NCI-H187 treated with DMSO at 0.1 percent for 48 hours (cell line): ENCODE results near the gene KIAA1671.

Experiments used
- DNase-seq: peaks from one replicate; lab custom pipeline; 2025; lab: John Stamatoyannopoulos, UW

The KIAA1671 gene

DNA sequence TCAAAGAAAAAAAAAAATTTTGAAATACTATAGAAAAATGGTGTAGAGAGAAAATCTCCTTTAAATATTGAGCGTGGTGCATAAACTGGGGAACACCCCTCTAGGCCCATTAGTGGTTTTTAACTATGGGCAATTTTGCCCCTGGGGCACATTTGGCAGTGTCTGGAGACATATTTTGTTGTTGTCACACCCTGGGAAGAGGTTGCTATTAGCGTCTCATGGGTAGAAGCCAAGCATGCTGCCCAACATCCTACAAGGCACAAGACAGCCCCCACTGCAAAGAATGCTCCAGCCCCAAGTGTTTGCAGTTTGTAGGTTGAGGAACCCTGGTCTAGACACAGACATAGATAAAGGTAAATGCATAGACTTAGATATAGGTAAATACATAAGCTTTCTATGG lies 92.6 kb downstream of the KIAA1671 start:
- no peak for DNase-seq

DNA sequence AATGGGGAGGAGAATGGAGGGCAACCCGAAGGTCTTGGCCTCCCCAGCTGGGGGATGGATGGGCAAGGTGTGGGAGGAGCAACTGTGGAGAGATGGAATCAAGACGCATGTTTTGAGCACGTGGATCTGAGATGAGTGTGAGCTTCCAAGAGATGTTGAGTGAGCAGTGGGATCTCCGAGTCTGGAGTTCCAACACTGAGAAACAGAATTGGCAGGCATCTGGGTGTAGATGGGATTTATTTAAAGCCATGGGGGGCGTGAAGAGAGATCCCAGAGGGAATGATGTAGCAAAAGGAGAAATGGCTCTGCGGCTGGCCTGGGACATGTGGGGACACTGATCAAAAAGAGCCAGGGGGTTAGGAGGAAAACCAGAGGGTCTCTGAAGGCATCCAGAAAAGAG lies 95.6 kb downstream of the KIAA1671 start:
- DNase-seq: no peak

DNA sequence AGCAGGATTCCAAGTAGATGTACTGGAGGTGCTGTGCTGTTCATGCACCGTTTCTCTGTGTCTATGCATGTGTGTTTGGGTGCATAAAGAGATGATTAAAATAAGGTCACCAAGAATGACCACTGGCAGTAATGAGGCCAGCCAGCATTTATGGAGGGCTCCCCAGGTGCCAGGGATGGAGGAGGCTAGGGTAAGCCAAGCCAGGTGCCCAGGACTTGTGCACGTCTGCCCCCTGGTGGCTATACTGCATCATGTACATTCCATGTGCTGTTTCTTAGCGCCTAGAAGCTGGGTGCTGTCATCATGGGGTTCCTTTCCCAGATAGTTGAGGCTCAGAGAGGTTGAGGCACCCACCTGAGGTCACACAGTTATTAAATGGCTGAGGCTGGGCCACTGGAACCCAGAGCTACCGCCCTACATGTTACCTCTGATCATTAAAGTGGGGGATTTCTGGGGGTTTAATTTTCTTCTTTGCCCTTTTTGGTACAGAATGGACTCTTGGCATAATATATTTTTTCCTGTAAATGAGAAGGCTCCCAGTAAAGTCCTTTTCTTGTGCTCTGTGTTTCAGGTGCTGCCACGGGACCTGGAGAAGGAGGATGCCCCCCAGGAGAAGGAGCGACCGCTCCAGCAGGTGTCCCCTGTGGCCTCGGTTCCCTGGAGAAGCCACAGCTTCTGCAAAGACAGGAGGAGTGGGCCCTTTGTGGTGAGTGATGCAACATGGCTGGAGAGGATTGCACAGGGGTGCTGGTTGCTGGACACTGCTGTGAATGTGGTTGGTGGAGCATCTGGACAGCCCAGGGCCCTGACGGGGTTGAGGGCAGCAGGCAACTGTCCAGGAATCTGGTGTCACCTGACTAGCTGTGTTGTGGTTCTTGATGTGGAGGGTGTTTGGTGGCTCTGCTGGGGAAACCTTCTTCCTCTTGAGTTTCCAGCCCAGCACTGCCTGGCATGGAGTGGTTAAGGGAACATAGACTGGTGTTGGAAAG lies 96.4 kb downstream of the KIAA1671 start:
- DNase-seq: no peak

DNA sequence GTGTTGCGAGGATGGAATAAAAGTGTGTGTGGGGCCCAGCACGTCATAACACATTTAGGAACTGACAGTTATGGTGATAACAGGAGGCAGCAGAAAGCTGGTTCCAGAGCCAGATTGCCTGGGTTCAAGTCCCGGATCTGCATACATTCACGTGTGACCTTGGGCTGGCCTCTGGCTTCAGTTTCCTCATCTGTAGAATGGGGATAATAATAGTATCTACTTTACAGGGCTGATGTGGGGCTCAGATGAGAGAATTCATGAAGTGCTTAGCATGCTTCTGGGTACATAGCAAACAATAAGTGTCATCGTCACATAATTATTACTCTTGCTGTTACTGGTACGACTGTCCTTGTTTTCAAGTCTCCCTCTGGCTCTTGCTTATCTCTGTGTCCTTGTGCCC lies 97.3 kb downstream of the KIAA1671 start:
- DNase-seq: no peak

DNA sequence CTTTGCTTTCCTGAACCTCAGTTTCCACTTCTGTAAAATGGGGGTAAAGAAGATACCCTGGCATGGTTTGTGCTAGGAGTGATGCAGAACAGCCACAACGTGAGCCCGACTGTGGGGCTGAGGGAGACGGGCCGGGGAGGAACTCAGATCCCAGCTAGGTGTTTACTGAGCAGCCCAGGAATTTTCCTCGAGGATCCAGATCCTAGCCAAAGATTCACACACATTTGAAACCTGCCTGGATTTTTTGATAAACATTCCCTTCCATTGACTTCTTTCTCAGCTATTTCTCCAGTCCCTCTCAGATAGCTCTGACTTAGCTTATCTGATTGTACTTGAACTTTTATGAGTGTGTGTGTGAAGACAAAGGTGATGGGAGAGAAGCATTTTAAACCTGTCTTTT lies 98.0 kb downstream of the KIAA1671 start:
- DNase-seq: no peak

DNA sequence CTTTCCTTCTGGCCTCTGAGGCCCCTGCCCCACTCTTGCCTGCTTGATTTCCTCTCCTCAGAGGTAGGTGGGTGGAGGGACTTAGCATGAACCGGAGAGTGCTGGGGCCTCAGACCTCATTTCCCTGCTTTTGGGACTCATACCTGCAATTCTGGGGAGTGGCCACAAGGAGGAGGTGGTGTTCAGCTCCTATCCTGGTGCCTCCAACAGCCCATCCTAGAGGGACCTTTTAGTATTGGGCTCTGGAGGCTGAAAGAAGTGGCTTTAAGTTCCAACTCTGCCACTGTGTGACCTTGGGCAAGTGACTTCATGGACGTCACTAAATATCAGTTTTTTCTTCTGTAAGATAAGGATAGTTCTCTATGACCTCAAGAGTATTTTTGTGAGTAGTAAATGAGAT lies 98.6 kb downstream of the KIAA1671 start:
- DNase-seq: no peak

DNA sequence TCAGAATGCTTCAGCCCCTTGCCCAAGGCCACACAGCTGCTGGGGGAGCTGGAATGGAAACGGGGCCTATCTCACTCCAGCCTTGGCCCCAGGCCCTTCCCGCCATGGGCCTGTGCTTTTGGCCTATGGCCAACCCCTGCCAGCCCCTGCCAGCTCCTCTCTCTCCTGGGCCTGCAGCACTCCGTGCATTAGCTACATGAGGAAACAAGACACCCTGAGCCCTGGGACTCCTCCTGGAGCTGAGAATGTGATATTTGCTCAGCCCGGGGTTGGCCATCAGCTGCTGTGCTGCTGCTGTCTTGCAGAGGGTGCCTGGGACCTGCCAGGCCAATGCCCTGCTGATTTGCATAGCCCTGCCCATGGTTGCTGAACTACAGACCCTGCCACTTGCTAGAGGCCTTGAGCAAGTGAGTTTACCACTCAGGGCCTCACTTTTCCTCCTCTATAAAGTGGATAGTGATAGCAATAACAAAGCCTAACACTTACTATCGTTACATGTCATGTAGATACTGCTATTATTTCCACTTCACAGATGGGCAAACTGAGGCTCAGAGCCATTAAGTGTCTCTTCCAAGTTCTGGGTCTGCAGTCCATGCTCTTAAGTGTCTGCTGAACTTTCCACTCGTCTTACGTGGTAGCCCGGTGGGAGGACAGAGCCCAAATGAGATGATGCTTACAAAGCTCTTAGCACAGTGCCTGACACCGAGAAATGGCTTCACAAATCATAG lies 99.6 kb downstream of the KIAA1671 start:
- DNase-seq: no peak

DNA sequence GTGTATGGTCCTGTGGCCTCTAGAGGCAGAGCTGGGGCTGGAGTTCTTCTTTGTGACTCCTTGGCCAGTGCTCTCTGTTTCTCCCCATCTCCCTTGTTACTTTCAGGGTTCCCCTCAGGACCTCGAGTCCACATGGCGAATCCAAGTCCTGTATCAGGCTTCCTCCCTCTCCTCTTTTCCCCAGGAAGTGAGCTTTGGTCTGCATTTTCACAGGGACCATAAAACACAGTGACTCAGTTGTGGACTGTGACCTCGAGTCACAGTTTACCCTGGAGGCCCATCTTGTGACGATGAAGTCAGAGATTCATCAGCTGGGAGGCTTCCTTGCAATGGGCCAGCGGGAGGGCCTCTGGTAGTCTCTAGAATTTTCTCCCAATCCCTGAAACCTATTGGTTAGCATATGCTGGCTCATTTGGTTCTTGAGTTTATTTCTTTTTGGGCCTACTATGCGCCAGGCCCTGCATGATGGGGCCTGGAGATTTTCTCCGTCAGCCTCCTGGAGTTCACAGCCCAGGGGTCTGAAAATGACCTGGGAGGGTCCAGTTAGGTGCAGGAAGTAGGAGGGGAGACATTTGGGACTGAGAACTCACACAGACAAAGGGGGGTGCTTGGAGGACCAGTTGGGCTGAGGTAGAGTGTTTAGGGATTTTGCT lies 100.8 kb downstream of the KIAA1671 start:
- no peak for DNase-seq

DNA sequence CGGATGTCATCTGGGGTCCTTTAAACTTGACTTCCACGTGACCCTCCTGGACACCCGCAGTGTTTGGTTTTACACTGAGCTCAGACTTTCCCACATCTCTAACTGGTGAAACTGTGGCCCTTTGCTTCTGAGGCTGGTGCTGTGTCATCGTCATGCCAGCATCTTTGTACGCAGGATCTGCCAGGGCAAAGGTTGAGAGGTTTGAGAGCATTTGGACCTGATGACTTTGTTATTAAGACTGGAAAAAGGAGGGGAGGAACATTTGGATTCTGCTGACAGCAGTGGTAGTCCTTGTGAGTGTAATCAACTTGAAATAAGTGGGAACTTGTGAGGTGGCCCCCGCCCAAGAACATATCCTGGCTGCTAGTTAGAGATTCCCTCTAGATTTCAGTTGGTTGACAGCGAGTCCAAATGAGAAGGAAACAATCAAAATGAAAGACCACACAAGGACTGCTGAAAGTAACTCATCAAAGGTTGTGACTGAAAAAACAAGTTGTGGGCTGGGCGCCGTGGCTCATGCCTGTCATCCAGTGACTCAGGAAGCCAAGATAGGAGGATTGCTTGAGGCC lies 102.5 kb downstream of the KIAA1671 start:
- DNase-seq: no peak

DNA sequence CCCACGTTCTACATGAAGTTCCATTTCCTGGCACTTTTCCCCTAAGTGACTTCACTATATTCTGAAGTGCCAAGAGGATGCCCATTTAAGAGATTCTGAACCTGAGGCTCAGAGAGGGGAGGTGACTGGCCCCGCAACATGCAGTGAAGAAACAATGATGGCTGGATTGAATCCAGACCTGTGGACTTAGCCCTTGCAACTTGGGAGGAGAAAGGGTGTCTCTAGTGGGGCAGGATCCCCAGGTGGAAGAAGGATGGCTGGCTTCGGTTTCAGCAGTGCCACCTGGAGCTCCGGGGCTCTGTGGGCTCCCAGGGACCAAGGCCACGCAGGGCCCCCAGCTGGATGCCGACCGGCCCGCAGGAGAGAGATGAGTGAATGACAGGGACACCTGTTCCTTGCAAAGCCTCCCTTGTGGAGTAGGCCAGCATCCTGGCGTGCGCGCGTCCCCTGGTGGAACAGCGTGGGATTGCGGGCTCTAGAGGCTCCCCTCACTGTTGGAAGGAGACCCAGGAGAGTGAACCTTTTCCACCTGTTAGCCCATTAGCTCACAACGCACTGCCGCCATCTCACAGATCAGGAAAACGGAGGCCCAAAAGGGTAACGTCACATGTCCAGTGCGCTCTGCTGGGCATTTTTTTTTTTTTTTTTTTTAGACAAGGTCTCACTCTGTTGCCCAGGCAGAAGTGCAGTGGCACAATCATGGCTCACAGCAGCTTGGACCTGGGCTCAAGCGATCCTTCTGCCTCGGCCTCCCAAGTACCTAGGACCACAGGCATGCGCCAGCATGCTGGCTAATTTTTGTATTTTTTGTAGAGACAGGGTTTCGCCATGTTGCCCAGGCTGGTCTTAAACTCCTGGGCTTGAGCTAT lies 104.7 kb downstream of the KIAA1671 start:
- no peak for DNase-seq

DNA sequence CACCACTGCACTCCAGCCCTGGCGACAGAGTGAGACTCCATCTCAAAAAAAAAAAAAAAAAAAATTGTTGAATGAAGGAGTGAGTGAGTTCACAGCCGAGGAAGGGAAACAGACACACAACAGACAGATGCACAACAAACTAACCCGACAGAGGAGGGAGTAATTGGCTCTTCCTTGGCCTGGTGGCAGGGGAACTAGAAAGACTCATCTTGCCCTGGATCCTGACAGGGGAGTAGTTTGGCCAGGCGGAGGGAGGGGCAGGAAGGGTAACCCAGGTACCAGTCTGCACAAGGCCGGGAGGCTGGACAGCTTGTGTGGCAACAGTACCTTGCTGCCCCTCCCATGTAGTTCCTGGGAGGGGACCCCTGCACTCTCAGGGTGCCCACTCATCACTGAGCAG lies 106.9 kb downstream of the KIAA1671 start:
- DNase-seq: no peak

DNA sequence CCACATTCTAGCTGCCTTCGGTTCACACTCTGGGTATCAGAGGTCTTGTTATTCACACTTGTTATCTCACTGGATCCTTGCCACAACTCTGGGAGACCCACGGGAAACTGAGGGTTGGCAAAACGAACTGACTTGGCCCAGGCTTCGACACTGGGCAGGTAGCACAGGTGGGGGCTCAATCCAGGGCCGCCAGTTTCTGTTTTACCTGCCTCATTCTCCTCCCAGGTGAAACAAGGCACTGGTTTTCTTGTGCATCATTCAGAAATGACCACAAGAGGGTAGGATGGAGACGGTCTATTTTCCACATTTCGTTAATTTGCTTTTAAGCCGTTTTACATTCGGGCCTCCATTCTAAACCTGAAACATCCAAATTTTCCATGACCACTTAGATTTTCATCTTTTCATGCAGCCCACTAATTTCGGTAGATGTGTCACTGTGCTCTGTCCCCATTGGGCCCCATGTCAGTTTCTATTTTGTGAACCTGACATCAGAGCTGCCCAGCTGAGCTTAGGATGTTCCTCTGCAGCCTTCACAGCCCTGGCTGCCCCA lies 108.1 kb downstream of the KIAA1671 start:
- no peak for DNase-seq

DNA sequence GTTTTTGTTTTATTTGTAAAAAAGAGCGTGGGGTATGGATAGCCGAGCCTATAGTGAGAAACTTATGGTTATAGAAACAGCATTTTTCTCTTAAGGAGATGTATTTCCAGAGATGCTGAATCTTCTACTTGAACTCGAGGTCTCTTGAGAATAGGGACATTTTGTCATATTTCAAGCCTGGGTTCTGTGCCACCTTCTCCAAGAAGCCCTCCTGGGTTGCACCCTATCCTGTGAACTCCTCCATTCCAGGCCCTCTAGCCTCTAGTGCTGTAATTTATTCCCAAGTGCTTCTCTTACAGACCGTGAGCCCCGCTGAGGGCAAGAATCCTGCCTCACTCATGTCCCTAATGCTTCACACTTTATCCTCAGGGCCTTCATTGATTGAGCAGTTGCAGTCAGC lies 108.6 kb downstream of the KIAA1671 start:
- DNase-seq: no peak

DNA sequence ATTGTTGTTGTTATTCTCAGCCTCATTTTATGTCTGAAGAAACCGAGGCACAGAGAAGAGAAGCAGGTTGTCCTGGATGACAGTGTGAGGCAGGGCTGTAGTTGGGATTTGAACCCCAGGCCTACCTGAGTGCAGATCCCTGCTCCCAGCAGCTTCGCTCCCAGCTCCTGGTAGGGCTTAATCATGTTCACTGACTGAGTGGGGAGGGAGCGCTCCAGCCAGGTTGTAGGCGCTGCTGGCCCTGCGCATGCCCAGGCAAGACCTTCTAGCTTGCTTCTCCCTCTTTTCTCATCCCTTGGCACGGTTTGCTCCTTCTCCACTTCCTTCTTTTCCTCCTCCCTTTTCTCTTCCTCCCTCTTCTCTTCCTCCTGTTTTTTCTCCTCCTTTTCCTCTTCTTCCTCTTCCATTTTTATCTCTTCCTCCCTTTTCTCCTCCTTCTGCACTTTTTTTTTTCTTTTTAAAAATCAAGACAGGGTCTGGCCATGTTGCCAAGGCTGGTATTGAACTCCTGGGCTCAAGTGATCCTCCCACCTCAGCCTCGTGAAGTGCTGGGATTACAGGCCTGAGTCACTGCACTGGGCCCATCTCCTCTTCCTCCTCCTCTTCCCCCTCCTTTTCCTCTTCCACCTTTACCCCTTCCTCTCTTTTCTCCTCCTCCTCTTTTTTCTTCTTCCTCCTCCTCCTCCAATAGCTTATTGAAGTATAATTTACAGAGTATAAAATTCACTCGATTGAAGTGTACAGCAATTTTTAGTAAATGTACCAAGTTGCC lies 109.3 kb downstream of the KIAA1671 start:
- DNase-seq: no peak

DNA sequence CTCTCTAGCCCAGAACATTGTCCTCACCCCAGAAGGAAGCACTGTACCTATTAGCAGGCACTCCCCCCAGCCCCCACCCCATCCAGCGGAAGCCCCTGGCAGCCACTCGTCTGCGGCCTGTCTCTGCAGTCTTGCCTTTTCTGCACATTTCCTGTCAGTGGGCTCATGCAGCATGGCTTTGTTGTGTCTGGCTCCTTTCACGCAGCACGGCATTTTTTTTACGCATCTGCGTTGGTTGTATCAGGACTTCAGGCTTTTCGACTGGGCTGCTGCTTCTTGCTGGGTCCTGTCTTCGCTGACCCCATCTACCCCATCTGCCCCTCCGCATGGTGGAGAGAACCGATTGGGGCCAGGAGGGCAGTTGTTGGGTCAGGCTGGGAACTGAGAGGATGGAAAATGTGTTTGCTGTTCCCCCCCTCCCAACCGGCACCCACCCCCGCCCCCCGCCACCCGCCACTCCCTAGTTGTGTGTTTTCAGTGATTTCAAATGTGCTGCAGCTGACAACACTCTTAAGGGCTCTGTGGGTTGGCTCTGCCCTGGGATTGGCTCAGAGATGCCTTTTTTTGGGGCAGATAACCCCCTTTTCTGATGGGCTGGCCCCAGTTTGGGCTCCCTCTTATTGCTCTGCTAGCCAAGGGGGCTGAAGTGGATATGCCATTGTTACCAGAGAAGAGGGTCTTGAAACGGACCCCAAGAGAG lies 110.0 kb downstream of the KIAA1671 start:
- DNase-seq: no peak

DNA sequence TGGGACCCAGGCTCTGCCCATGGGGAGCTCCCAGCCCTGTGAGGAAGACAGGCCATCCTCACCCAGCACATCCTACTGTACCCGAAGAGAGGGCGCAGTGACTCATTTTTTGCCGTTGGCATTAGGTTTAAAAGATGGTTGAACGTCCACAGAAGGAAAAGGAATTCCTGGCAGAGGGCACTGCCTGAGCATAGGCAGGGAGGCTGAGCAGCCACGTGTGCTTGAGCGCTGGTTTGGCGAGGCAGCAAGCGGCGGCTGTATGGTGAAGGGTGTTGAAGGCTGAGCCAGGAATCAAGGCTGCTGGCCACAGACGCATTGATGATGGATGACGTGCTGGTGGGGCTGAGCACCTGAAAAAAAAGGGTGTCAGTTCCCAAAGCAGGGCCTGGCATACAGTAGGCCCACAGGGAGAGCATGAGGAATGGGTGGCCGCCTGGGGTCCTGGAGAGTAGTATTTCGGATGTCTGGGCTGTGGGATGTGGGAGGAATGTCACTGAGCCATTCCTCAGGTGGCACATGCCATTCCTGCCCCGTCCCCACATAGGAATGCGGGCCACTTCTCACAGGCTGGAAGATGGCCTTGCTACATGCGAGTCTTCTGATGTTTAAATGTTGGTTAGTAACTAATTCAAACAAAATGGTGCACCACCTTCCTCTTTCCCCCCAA lies 112.5 kb downstream of the KIAA1671 start:
- no peak for DNase-seq

DNA sequence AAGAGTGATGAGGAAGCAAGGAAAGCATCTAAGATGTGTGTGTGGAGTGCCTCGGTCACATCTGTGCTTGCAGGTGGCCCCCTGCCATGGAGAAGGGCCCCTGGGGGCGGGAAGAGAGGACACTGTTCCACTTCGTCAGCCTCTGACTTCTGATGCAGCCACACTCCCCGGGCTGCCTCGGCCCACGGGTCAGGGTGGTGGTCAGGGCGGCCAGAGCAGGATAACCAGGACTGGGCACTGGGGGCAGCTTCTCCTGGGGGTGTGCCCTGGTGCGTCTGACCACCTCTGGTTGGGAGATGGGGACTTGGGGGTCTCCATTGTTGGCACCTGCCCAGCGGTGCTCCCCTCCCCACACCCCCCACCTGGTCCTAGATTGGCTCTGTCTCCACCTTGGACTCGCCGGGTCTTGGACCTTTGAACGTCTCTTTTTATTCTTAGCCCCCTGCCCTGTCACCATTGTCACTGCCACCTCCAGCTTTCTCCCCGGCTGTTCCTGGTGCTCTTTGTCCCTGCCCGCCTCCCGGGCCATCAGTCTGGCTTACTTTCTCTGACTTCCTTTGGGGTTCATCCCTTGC lies 114.4 kb downstream of the KIAA1671 start:
- DNase-seq: no peak

DNA sequence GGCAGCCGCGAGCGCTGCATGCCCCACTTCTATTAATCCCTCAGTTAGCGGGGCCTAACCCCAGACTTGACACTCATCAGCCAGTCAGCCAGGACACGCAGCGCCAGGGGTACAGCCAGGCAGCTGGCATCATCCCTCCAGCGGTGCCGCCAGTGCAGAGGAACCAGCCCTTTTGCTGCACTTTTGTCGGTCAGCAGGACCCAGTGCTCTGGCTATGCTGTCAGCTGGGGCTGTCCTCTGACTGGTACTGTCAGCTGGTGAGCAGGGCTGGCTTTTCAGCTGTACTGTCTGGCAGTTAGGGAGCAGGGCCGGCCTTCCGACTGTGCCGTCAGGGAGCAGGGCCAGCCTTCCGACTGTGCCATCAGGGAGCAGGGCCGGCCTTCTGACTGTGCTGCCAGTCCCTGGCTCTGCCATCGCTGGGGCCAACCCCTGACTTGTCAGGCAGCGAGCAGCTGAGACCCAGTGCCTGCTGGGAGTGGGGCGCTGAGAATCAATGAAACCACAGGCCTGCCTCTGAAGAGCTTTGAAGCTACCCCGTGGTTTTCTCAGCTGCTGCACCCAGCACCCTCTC lies 115.4 kb downstream of the KIAA1671 start:
- no peak for DNase-seq
